GM20431 (cell line): ENCODE measurements around the gene DCLK2.

Experiments
- in situ Hi-C: fragments of 300-500 bp; cut with MseI, MboI; formaldehyde crosslinking; loops from one replicate; pipeline ENCODE4 v1.15.0; 2020; ENCODE audit warnings: low sequenced_read_pairs; ENCODE audit not compliant: unreplicated experiment

DCLK2 gene

DNA sequence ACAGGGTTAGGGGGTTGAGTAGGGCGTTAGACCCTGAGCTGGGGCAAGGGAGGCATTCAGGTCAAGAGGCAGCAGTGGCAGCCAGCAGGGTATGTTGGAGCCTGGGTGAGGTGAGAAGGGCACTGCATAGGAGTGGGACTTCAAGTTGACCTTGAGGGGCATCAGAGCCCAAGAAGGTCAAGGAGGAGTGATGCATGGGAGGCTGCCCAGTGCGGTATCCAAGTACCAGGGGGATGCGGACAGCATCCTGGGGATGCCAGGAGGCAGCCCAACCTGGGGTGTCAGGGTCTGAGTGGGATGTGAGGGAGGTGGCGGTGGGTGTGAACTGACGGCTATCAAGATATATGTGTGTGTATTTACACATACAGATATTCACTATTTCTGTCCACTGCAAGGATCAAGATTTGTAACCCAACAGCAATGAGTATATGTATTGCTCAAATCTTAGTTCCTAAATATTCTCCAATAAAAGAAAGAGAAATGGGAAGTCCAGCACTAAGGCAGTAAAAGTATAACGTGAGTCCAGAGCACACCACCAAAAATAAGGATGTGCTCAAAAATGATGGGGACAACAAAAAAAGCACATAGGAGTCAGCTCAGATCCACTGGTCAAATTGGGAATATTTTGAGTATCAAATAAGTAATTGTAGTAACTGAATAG is 9.8 kb upstream of the DCLK2 start:
- in situ Hi-C loops = no loop called here

DNA sequence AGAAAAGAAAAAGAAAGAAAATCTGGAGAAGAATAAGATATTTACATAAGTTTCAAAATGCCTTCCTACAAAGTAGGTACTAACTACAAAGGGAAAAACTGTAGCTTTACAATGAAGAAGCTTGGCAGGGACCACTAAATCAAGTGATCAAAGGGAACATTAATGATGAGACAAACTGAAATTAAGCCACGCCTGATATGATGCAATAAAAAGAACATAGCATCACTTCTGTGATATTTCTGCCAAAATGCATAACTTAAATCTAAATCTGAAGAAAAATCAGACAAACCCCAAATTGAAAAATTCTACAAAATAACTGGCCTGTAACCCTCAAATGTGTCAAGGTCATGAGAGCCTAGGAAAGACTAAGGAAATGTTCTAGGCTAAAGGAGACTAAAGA is 8.9 kb upstream of the DCLK2 start:
- in situ Hi-C loops = no loop called here

DNA sequence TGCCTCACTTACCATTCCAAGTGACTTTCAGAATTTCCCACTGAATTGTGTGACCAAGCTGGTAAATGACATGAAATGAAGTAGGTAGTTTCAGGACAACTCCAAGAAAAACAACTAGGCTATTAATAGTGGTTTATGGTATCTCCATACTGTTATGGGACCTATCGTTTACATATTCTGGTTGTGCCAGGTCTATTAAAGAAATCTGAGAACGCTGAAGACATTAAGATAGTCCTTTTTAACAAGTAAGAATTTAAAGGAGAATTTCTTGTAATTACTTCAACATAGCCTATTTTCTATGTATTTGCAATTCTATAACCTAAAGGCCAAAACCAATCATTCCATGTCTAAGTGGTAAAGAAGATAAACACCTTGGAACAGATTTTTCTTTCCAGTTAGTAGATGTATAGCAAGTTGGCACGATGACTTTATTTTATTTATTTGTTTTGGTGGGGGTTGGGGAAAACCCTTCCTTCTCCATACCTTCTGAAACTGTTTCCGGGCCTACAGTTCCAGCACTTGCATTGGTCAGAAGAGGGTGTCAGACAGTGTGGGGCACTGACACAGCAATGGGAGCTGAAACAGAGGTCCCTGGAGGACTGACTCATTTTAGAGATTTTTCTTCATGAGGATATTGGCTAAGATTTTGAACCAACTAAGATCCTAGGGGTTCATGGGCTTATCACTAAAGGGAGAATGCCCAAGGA is 7.6 kb upstream of the DCLK2 start:
- in situ Hi-C loops = no loop called here

- in situ Hi-C loops = no loop called here
Measured at GRCh38 chr4:150072471-150072870, 5.8 kb upstream of the DCLK2 start.

DNA sequence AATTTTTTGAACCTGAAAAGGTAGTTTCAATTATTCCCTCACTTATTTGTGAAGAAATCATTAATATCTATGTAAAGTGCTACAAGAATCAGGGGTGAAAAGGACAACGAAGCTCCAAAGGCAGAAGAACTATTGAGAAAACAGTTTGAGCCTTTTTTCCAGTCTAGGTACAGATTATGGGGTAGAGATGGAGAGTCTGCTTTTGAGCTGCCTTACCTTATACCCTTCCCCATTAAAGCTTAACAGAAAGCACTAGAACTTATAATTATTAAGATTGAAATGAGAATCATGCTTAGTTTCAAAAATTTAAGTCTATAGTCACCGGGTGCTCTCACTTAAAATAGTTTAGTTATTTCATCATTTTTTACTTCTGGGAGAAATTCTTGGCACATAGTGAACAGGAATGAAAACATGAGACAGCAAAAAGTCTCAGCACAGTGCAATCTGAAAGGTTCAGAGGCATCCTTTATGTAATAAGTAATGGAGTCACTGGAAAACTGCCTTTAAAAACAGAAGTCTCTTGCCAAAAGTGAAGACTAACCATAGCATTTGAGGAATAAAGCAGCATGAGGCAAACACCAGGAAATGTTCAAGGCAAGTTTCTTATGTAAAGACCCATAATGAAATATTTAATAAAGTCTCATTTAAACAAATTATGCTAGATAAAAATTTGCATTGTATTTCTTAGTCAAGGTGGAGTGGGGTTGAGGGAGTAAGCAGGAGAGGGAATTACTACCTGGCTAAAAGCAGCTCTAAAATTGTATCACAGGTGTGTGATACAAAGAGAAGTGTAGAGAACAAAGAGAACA is 5.1 kb upstream of the DCLK2 start:
- in situ Hi-C loops = no loop called here

DNA sequence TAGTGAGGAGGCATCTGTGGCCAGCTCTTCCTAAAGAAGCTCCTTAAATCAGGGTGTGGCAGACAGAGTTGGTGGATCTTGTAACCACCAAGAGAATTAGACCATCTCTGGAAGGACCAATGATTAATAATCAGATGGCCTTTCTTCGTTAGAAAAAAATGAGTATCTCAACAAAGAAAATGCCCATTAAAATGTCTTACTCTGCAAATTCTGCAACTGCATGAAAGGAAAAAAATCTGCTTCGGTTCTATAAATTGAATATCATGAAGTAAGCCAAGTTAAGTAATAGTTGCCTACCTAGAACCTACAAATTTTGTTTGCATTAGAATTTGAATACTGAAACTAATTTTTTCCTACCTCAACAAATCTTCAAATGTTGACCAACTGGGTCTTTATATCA is 4.2 kb upstream of the DCLK2 start:
- in situ Hi-C loops = no loop called here

DNA sequence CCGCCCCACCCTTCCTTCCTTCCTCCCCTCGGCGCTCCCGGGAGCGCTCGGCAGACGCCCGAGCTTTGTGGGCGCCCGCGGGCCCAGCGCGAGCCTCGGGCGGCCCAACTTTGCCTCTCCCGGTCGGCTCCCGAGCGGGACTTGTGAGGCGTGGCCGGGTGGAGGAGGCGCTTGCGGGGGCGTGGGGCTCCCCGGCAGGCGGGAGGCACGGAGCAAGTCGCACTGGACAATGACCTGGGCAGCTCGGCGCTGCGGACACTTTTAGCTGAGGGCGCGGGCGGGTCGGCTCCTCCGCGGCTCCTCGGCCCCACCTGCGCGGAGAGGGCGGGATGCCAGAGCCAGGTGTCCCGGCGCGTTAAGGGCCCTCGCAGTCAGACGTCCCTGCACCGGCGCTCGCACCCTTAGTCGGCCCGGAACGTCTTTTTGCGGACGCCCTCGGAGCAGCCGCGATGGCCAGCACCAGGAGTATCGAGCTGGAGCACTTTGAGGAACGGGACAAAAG is 385 bp downstream of the DCLK2 start:
- in situ Hi-C loops = no loop called here

- in situ Hi-C loops = no loop called here
Measured at GRCh38 chr4:150079081-150079581, 886 bp downstream of the DCLK2 start.

DNA sequence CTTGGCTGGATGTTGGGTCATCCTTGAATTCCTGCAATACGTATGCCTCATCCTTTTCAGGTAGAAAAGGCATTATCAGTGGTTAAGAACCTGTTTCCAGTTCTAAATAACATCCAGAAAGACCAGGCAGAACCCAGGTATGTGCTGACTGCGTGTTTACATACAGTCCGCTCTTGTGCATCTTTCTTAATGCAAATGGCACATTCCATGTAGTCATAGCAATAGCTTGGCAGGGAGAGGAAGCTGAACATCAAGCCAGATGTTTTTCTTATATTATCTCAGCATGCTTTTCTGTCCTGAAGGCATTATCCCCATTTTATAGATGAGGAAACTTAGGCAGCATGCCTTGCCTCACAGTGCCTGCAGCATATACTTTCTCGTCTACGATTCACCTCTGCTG is 2.1 kb downstream of the DCLK2 start:
- in situ Hi-C loops = no loop called here

DNA sequence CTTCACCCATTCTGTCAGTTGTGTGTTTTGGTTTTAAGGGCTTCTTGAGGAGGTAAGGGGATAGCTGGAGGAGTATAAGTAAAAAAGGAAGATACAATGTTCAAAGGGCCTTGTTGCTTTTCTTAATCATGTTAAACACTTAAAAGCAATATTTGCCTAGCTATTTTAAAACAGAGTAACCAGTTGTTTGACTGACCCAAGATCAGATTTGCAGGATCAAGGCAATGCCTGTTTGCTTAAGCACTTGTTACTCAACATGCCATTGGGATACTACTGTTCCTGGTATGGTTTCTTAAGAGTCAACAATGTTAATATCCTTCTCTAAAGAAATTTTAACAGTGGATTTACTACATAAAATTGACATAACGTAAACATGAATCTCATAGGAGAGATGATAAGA is 2.6 kb downstream of the DCLK2 start:
- in situ Hi-C loops = no loop called here

GRCh38 chr4:150082241-150082640 is 4.0 kb downstream of the DCLK2 start:
- in situ Hi-C loops = no loop called here

GRCh38 chr4:150087006-150087405 is 8.8 kb downstream of the DCLK2 start:
- in situ Hi-C loops = no loop called here

DNA sequence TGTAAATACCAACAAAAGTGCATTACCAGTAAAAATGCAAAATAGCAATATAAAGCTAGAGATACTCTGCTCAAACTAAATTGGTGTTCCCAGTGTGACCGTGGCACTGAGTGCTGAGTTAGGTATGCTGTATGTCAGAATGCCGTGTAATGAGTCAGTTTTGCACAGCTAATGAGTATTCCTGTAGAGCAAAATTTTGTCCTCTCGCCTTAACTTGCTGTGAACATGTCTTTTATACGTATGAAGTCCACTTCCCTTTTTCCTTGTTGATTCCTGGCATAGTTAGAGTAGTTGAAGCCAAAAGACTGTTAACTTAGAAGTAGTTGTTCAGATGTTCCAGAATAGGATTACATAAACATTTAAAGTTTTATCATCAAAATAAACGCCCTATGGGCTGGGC is 11.5 kb downstream of the DCLK2 start:
- in situ Hi-C loops = no loop called here

DNA sequence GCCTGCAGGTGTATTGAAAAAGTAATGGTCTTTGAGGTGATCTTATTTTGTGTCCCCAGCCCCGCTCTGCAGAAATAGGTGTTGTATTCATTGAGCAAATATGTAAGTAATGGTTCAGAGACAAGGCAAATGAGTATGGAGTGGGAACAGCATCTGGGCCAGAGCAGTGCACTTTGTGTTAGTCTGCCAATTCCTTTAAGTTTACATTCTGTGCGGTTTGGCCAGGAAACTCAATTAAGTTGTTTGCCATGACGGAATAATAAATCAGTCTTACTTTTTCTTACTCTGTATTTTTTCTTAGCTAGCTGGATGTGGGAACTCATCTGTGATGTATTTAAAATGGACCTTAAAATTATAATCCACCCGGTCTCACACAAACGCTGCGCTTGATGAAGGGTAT is 12.6 kb downstream of the DCLK2 start:
- in situ Hi-C loops = no loop called here

DNA sequence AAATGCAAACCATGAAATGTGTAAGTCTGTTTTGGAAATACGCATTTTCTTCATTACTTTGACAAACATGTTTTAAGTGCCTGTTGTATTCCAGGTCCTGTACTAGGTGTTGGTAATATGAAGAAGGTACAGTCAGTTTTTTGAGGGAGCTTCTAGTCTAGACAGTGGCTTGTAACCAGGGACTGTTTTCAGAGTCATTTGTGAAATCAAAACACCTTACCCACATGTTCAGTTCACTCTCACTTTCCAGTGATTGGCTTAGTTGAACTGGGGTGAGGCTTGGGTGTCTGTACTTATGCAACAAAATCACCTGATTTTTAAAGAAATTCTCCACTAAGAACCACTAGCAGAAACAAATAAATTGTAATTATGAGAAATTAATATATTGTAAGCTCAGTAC is 16.4 kb downstream of the DCLK2 start:
- in situ Hi-C loops = no loop called here

DNA sequence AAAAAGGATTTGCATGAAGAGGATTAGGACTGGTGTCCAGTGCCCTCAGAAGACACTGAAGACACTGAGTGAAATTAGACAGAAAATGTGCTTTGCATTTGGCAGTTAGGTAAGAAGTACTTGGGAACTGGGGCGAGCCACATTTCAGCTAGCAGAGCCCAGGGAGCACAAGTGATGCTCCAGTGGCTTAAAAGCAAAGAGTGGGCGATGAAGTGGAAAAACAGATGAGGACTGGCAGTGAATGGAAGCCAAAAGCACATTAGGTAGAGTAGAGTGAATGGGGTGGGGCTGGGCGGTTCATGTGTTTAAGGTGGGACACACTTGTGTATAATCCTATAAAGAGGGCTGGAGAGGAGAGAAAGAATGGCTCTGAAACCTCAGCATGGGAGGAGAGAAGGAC is 18.4 kb downstream of the DCLK2 start:
- in situ Hi-C loops = no loop called here

DNA sequence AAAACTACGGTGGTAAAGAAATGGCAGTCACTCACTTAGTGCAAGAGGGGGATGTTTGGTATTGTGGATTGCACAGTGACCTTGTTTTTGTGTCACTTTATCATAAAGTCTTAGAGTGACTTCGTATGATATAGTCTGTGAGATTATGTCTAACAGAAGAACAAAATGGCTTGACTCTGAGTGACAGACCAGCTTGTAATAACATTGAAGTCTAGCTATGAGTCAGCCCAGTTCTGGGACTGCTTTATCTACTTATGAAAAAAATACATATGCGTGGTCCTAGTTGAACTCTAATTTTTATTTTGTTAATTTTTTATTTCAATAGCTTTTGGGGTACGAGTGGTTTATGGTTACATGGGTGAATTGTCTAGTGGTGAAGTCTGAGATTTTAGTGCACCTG is 20.0 kb downstream of the DCLK2 start:
- in situ Hi-C loops = no loop called here

GRCh38 chr4:150104404-150105027 is 26.3 kb downstream of the DCLK2 start:
- in situ Hi-C loops = no loop called here

DNA sequence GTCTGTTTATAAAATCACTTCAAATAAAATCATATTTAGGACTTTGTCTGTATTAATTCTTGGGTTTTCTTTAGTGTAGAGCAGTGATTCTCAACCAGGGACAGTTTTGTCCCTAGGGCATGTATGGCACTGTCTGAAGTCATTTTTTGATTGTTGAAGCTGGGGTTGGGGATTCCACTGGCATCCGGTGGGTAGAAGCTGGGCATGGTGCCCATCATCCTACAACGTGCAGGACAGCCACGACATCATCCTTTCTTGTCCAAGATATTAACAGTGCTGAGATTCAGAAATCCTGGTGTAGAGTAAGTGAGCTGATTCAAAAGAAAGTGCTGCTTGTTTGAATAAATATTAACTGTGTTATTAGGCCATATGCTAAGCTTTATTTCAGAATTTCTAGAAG is 28.6 kb downstream of the DCLK2 start:
- in situ Hi-C loops = no loop called here

- in situ Hi-C loops = no loop called here
Measured at GRCh38 chr4:150108691-150109090, 30.4 kb downstream of the DCLK2 start.
